Stimulated activated naive CD4-positive, alpha-beta T cell (primary cell): ENCODE results near the gene SLC29A3.

Experiments used
- DNase-seq, 6 experiments: peaks; one replicate each; lab custom pipeline; 2025; lab: John Stamatoyannopoulos, UW

Gene SLC29A3

DNA sequence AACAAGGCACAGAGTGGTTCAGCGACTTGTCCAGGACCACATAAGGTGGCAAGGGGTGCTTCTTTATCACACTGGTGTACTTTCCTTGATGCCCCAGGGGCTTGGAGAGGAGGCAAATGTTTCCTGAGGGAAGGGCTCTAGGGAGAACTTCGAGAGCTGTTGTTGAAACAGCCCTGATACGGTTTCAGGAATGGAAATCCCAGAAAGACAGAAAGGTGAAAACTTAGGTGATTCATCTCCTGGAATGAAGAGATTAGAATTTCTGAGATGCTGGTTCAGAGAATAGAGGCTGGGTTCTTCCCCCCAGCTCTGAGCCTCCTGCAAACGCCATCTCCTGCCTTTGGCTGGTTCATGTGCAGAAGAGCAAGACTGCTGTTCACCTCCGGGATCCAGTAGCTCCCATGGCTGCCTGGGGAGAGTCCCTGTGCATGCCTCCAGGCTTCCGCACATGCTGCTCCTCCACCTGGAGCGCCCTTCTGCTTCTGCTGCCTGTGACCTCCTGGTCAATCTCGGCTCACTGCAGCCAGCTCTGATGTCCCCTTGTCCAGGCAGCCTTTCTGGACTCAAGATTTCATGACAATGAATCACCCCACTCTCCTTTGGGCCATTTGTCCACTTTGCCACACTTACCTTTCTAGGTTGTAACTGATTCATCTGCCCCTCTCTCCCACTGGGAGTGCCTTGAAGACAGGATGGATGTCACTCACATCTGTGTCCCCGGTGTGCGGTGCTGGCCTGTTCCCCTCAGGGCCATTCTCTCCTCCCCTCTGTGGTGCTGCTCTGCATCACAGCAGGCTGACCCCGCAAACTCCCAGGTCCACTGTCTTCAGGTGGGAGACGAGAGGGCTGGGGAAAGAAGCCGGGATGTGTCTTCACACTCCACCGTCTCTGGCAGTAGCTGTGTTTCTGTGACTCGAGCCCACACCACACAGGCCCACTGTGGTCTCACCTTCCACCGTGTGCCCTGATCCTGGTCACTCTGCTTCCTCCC is 74.0 kb downstream of the SLC29A3 start:
- DNase-seq: no peak

DNA sequence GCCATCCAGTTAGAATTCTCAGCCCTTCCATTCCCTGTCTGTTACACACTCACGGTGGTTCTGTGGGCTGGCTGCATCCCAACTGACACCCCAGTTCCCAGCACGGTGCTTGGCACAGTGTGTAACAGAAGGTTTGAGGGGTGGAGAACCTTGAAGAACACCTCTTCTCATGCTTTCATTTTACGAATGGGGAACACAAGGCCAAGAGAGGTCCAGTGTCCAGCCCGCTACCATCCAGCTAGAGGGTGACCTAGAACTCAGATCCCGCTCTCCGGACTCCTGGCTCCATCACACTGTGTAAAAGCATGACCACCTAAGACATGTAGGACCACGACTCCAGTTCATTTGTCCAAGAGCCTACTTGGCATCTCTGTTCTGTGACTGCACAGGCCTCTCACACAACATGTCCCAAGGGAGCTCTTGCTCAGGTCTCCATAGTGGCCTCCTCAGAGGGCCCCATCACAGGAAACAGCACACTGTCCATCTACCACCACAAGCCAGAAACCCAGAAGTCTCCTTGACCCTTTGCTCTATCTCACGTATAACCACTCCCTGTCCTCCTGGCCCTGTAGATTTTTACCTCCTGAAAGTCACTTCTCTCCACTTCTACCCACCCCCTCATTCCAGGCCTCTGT is 74.9 kb downstream of the SLC29A3 start:
- no peak for DNase-seq

DNA sequence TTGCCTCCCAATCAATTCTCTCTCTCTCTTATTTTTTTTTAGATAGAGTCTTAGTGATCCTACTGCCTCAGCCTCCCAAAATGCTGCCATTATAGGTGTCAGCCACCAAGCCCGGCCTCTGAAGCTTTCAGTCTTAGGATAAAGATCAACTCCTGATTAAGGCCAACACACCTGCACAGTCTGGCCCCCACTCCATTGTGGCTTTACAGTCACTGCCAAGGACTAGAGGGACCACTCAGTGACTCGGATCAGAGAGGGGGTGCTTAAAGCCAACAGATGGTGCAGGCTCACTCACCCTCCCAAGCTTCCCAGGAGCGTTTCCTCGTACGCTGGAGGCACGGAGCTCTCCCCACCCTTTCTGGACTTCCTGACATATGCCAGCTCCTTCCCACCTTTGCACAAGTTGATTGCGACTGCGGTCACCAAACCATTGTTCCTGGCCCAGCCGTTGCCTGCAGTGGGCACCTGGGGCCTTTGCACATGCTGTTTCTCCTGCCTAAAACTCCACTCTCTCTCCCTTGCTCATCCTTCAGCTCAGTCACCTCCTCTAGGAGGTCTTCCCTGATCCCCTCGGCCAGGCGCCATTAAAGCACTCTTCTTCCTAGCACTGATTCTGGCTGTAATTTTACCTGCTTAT is 76.0 kb downstream of the SLC29A3 start:
- DNase-seq: no peak

DNA sequence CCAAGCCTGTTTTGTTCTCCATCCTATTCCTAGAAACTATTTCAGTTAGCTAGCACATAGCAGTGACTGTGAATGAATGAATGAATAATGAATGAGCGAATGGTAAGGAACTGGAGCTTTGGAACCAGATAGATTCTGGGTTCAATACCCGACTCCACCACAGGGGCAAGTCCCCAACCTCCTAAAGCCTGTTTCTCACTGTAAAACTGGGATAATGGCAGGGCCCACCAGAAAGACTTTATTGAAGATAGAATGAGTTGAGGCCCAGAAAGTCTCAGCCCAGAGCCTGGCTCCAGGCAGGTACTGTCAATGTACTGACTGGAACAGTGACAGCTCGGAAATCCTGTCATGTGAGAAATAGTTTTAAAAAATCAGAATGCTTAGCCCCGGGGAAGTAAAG is 76.6 kb downstream of the SLC29A3 start:
- DNase-seq: no peak

DNA sequence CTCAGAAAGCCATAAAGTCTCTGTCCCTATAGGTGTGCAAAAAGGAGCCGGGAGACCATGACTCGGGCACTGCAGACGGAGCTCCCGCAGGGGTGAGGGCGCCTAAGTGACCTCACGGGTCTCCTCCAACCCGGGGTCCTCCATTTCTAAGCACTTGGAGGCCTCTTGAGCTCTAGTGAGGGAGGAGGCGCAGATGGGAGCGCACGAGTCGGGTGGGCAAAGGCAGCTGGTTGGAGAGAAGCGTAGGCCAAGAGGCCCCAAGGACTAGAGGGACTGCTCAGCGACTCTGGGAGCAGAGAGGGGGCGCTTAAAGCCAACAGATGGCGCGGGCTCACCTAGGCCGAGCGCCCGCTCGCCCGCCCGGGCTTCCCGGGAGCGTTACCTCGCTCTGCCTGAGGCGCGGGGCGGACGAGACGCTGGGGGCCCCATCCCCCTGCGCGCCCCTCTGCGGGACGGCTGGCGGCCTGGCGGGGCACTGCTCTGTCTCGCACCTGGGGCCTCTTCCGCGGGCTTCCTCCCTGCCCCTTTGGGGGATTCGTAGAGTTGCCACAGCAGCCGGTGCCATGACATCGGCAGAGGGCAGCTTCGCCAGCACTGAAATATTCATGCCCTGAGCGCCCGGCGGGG is 77.1 kb downstream of the SLC29A3 start:
- DNase-seq: peak in 3 of 6 experiments; percentile 10 to 37 (median 37)

DNA sequence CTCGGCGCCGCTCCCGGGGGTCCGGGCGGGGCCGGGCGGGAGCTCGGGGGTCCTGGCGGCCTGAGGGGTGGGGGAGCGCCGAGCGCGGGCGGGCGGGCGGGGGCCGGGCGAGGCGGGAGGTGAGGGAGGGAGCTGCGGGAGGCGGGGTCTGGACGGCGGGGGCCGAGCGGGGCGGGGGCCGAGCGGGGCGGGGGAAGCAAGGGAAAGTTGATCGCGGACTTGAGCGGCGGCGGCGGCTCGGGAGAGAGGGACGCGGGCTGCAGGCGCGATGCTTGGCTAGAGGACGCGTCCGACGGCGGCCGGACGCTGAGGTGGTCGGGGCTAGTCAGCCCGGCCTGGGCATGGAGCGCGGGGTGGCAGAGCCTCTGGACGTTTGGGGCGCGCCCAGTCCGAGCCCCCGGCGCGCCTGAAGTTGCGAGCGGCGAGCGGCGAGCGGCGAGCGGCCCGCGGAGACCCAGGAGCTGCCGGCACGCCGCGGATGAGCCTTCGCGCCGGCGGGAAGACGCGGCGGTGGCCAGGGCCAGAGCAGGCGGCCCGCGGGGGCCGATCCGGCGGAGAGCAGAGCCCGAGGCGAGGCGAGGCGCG is 77.7 kb downstream of the SLC29A3 start, which contains the start of gene CDH23:
TSS of gene CDH23 (plus strand) at position 210 of the 585 bp plus-strand sequence. CDS start 42,912 bp downstream, outside the sequence.
- peak in 1 of 6 experiments; percentile 12 for DNase-seq

DNA sequence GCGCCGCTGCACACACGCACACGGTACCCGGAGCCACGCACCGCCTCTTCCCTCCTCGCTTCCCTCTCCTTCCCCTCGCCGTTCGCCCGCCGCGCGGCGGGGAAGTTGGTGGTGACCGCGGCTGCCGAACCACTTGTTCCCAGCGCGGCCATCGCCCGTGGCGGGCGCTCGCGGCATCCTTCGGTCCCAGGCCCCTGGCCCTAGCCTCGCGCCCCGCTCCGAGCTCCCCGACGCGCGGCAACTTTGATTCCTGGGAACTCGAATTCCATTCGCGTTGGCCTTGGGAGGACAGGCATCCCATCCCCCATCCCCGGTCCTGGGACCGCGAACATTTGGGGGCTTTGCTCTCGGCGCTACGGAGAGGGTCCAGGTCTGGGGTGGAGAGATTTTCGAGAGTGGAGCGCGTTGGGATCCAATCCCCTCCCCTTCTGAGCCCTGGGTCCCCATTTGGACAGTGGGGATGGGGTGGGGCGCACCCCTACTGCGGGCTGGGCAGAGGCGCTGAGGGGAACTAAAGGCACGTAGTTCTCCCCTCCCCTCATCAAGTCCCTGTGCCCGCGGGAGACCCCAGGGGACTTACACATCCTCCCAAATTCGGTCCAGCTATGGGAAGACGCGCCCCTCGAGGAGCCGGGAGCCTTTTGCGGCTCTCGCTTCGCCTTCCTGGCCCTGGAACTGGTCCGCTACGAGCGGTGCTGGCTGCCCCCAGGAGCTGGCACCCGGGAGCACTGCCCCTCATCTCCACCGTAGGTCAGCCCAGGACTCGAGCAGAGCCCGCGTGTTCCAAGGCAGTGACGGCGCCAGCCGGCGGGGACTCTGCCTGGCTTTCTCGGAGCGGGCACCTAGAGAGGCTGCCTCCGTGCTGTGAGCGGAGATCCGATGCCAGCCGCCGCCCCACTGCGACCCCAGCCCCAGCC is 78.5 kb downstream of the SLC29A3 start:
- DNase-seq: no peak

DNA sequence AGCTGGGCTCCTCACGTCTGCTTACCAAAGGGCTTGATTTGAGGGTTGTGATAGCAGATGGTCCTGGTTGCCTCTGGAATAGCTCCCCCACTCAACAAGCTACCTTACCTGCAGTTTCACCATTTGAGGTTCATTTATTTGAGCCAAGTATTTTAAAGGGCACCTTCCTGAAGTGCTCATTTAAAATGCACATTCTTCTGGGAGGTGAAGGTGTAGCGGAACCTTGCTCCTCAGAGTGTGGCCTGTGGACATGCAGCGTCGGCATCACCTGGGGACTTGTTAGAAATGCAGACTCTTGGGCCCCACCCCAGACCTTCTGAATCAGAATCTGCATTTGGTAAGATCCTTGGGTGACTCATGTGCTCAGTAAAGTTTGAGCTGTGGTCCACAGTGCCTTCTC is 79.9 kb downstream of the SLC29A3 start:
- DNase-seq: no peak

DNA sequence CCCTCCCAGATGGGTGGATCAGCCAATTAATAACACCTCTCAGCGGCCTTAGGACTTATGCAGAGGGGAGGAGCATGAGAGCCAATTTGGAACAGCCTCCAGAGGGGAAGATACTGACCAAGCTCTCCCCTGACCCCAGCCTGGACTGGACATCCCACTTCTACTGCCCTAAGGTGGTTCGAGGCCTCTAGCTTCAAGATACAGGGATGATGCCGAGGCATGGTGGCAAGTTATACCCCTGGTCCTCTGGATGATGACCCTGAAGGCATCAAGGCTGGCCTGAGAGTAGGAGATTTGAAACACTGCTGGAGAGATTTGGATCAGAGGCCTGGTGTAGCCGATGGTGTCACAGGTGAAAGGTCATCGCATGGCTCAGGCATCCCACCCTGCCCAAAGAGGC is 80.9 kb downstream of the SLC29A3 start:
- DNase-seq: no peak

DNA sequence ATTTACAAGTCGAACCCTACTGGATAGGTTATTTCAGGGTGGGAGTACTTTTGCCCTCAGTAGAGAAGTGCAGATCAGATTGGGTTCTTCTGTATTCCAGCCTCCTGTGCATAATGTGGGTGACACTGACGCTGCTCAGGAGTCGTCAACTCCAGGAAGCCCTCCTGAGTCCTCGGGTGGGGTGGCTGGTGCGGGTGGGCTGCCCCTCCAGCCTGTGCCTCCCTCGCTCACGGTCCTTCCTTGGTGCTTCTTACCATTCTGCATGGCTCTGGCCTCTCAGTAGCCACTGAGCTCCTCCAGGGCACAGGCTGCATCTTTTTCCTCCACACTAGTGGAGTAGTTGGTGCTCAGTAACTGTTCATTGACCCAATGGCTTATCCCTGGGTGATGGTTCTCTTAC is 82.0 kb downstream of the SLC29A3 start:
- no peak for DNase-seq

DNA sequence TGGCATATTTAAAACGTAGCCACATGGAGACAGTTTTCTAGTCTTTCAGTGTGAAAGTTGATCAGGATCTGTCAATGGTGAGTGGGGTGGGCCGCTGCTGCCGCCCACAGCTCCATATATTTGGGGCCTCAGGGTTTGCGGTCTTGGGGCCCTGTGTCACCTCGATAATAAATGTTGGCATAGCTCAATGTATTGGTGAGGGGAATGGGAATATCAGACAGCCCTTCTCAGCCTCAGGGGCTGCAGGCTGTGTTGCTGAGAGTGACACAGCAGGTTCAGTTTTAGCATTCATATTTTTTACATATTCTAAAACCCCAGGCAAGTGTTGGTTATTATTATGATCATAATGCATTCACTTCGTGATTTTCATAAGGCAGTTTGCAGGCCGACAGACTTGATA is 82.9 kb downstream of the SLC29A3 start:
- DNase-seq: no peak

DNA sequence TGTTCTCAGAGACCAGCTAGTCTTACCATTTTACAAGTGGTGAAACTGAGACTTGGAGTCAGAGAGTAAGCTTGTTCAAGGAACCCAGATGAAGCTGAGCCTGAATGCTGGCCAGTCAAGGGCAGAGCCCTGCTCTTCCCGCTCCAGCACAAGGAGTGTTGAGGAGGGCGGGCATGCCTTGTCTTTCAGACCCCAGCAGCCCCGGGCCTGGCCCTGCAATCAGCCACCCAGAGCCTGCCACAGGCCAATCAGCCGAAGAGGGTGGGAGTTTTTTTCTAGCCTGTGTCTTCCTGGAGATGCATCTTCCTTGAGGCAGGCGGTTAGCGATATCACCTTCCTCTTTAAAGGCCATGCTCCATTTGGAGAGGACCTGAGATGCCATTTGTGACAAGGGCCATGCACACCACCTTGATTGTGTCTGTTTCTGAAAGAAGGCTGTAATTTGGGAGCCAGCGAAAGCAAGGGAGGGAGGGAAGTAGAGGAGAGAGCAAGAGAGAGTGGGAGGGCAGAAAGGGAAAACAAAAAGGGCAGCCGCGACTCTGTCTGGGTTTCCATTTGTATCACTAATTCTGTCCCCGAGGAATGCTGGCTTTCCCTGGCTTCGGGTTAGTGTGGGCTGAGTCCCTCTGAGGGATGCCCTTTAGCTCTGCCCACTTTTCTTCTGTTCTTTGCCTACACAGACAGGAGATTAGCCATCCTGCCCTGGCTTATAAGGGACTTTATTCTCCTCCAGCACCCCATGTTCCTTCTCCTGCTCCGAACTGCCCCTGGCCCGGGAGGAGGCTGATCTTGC is 85.6 kb downstream of the SLC29A3 start:
- DNase-seq: no peak

DNA sequence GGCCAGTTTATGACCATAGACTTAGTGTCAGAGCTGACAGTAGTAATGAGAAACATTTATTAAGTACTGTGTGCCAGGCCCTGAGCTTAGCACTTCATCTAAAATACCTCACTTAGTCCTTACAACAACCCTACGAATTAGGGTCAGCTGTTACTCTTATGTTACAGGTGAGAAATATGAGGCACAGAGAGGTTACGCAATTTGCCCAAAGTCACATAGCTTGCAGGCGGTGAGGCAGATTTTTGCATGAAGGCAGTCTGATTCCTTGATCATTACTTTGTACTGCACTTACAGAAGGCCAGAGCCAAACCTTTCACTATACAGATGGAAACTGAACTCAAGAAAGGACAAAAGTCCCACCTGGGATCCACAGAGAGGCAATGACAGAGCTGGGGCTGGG is 87.8 kb downstream of the SLC29A3 start:
- no peak for DNase-seq

DNA sequence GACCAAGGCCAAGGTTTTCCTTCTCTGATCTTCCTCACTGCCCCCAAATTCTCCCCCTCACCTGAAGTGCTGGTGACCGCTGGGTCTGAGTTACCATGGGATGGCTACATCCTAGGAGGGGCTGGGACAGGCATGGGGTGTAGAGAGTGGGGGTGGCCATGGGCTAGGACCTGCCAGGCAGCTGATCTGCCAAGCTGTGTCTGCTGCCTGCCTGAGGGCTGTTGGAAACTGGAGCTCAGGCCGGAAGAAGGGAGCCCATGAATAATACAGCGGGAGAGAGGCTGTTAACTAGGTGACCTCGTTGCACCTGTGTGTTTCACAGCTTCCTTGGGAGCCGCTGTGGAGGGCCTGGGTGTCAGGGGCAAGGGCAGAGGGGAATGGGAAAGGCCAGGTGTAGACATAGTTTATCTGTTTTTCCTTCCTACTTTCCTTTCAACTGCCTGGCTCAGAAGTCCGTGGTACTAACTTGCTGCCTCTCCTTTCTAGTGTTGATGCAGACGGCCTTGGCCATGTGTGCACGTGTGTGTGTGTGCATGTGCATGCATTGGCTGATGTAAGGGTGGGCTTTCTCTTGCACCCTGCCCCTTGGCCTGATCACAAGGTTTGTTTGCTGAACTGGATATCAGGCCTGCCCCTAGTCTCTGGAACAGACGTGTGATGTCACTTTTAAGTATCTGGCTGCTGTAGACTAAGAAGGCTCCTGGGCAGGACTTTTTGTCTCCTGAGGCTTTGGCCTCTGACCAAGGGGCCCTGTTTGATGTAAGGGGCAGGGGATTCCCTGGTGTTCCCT is 89.6 kb downstream of the SLC29A3 start:
- DNase-seq: no peak

DNA sequence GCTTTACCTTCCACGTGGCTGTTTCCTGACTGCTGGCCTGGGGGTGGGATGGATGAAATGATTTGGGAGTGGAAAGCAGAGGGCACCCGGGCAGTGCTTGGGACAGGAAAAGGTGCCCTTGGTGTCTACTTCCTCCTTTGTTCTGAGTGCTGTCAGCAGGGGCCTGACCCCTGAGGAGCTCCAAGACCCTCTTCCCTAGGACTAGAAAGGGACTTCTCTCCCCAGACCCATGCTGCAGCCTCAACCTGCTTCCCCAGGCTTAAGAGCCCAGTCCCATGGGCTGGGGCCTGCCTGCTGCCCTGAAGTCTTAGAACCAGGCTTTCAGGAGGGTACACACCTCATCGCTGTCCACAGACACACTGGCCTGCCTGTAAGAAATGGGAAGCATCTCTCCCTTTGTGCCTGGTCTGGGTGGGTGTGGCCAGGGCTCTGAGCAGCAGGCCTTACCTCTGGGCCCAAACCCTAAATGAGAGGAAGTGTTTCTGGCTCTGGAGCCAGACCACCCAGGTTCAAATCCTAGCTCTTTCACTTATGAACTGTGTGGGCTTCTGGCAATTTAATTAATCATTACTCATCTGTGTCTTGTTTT is 90.6 kb downstream of the SLC29A3 start:
- no peak for DNase-seq
